ENCODE measurements around the gene THBS4. TPM values are rescaled to one million over a fixed set of nuclear protein-coding genes. Genes with fewer than 3 reads are reported as not detected.

THBS4 gene
- total and polyA plus RNA-seq, 12 donors = 41.1 to 180 (median 67.5) TPM

- WGBS, 2 donors = 93 to 95% methylated on average over 5 of the region's 5 CpGs
- no peaks in the 10 kb centered on the region for H3K27me3 ChIP-seq
- DNase-seq (no peak), ATAC-seq (no peak)
- no peak overlapping the region for H3K27ac ChIP-seq
- H3K4me3 ChIP-seq = no peak overlapping the region
- intact Hi-C loops (cut with DNase I) = no loop called here
- peaks cover 0 to 5% (median 0%) of the 10 kb centered on the region in 11 donors for H3K9me3 ChIP-seq
- no peak for TF ChIP-seq CTCF (IDR thresholded peaks at IDR 0.05)
- peaks cover 0 to 45% (median 2%) of the 10 kb centered on the region in 9 donors for H3K4me1 ChIP-seq
- no peaks in the 10 kb centered on the region for H3K36me3 ChIP-seq
These were observed 94.0 kb downstream of the THBS4 start for GRCh38 chr5:80129146-80129545.

Other genes with a start within 250 kb of the THBS4 start
- gene MTX3, start 44.1 kb upstream of the THBS4 start, total RNA-seq = 10 to 100 TPM in 9 of 10 donors, 1 to 10 TPM in 1; 10.0 to 14.5 (median 11.6) TPM
- 1 to 10 TPM; 4.3 to 8.8 TPM for gene MTX3, start 44.1 kb upstream of the THBS4 start, polyA plus RNA-seq
- 10 to 100 TPM; 13.2 to 21.9 (median 15.8) TPM for gene SERINC5, start 220.7 kb downstream of the THBS4 start, total RNA-seq
- gene SERINC5, start 220.7 kb downstream of the THBS4 start, polyA plus RNA-seq = 1 to 10 TPM; 2.3 to 2.7 TPM